Activated CD4-positive, alpha-beta T cell treated with anti-CD3 and anti-CD28 coated beads for 48 hours (primary cell): Measurements from ENCODE around the gene MTFMT.
A peak's percentile ranks its signal among the peaks of the same experiment; 100 is the strongest.
"Not testable (repeated sequence)": the region's sequence is repeated elsewhere in the genome, so short reads cannot be mapped to it uniquely, and the experiment has no call there.

ENCODE experiments used
- DNase-seq: peaks from one replicate; pipeline ENCODE4 v3.0.0-alpha.2; 2020

The MTFMT gene

DNA sequence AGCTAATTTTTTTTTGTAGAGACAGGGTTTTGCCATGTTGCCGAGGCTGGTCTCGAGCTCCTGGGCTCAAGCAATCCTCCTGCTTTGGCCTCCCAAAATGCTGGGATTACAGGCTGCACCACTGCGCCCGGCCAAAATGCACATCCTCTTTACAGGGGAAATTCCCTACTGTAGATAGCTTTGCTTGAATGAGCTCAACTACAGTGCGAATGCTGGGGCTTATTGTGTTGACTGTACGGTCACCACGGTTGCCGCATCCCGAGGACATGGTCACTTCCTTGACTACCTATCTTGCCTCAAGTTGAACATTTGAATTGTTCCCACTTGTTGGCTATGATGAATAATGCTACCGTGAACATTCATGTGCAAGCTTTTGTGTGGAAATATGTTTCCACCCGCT, 5.3 kb upstream of the MTFMT start:
- no peak for DNase-seq

- peak; percentile 29 for DNase-seq
Measured at GRCh38 chr15:65033659-65034269, 4.3 kb upstream of the MTFMT start.

DNA sequence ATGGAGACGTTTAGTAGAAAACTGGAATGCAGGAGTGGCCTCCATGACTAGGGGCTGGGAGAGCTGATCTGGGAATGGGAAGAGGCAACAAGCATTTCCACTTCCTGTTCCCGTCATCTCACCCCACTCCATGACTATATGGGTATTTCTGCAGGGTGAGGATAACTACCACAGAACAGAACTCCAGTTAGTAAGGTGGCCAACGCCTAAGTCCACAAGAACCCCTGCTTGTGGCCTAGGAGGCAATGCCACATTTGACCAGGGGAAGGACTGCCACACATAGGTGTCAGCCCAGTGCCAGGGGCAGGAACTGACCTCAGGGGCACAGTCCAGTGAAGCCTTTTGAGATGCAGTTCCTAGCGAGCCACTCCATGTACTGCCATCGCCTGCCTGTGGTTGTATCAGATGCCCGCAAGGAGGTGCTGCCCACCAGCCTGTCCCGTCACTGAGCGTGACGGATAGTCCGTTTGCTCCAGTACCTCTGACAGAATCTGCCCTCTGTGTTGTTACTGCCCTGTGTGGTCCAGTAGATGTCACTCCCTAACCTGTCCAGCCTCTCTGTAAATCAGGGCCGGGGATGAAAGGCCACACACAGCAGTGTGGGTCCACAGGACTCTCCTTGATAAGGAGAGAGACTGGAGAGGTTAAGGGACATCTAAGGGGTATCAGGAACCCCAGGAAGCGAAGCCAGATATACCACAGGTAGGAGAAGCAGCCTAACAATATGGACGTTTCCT, 3.5 kb upstream of the MTFMT start:
- DNase-seq = peak; percentile 62

DNA sequence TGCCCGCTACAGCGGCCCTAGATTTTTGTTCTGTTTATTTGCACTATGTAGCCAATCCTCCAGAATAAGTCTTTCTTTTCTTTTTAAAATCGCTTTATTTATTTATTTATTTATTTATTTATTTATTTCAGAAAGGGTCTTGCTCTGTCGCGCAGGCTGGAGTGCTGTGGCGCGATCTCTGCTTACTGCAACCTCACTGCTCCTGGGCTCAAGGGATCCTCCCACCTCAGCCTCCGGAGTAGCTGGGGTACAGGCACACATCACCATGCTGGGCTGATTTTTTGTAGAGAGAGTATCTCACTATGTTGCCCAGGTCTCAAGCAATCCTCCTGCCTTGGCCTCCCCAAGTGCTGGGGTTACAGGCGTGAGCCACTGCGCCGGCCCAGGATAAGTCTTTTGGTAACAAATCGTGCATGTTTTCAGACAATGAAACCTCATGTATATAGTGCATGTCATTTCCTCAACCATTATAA, 333 bp upstream of the MTFMT start:
- no peak for DNase-seq

- DNase-seq = peak; percentile 7
Measured at GRCh38 chr15:65028338-65028737, 1.1 kb downstream of the MTFMT start.

DNA sequence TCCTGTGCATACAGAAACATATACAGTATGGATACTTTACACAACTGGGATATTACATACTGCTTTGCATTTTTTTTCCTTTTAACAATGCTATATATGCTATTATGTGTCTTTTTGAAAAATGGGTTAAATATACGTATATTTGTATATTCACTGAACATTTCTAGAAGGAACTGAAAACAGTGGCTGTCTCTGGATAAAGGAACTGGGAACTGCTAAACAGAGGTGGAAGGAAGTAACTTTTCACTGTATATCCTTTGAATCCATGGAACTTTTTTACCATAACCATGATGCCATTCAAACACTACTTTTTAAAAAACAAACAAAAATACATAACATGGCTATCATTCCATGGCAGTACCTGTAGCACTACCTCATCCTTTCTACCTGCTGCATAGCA, 1.8 kb downstream of the MTFMT start:
- no peak for DNase-seq

DNA sequence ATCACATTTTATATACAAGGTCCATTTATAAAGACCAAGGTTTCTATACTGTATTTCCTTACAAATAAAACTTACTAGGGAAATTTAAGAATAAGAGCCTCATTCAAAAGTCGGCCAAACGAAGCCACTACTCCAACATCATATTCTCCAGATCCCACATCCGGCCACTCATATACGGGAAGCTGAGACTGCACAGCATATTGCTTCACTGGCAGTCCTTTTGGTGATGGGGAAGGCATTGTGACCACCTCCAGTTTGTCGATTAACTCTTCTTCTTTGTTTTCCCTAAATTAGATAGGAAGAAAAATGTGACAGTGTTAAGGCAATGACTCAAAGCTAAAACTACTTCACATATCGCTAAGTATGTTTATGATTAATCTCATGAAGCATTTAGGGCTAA, 2.7 kb downstream of the MTFMT start:
- no peak for DNase-seq

DNA sequence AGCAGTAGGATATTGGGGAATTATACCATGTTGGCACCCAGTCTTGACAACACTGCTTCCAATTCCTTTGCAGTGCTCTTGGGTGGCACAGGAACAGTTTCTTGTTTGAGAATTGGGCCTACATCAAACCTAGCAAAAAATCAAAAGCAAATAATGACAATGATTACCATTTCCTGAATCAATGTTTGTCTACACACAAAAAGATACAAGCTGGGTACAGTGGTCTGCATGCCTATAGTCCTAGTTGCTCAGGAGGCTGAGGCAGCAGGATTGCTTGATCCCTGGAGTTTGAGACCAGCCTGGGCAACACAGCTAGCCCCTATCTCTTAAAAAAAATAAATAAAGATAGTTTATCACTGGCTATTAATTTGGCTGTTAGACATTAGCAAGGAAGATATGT, 8.0 kb downstream of the MTFMT start:
- DNase-seq = no peak

- DNase-seq = peak; percentile 17
Measured at GRCh38 chr15:65020419-65020818, 9.0 kb downstream of the MTFMT start.

DNA sequence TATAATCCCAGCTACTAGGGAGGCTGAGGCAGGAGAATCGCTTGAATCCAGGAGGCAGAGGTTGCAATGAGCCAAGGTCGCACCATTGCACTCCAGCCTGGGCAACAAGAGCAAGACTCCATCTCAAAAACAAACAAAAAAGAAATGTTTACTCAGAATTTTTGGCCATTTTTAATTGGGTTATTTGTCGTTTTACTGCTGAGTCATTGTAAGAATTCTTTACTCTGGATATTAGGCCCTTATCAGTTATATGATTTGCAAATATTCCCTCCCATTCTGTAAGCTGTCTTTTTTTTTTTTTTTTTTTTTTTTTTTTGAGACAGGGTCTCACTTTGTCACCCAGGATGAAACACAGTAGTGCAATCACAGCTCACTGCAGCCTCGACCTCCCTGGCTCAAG, 18.2 kb downstream of the MTFMT start:
- DNase-seq = not testable (repeated sequence)

DNA sequence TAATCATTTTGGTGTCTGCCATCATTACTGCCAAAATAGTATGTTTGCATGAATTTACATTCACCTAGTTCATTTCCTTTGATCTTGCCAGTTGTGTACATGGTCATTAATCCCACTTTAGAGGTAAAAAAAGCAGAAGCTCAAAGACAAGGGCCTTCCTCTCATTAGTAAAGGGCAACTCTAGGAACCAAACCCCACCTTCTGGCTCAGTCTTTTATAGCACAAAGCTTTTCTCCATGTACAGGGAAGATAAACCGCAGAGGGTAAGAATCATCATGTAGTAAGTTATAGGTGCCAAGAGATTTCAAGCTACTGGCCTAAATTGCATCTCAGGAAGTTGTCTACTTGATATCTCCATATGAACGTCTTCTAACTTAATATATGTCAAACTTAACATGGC, 20.5 kb downstream of the MTFMT start:
- DNase-seq = no peak

GRCh38 chr15:65006876-65007275, 22.6 kb downstream of the MTFMT start:
- no peak for DNase-seq

GRCh38 chr15:65004993-65005392, 24.4 kb downstream of the MTFMT start:
- DNase-seq = no peak

GRCh38 chr15:64997745-64998375, 31.6 kb downstream of the MTFMT start:
- DNase-seq = no peak

DNA sequence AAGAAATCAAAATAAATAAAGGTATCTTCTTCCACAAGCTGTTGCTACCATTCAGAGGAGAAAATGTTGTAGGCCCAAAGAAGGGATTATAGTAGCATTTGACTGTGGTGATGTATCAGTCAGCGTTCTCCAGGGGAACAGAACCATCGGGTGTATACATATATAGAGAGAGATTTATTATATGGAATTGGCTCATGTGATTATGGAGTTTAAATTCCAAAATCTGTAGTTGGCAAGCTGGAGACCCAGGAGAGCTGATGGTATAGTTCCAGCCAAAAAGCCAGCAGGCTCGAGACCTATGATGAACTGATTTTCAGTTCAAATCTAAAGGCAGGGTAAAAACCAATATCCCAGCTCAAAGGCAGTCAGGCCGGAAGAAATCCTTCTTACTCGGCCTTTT, 32.4 kb downstream of the MTFMT start:
- no peak for DNase-seq

GRCh38 chr15:64993290-64993689, 36.1 kb downstream of the MTFMT start:
- DNase-seq = no peak

- no peak for DNase-seq
Measured at GRCh38 chr15:64991536-64992135, 37.8 kb downstream of the MTFMT start.

DNA sequence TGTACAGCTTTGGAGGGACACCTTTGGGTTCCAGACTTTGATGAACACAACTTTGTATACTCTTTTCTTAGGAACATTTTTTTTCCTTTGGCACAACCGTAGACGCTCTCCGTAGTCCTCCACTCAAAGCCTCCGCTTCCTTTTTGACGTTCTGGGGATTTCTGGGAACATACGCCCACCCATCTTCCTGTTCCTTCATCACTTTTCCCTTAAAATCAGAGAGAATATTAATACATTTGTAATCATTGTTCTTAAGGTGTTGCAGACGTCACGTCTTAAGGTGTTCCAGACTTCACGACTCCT, 39.3 kb downstream of the MTFMT start:
- DNase-seq = no peak

DNA sequence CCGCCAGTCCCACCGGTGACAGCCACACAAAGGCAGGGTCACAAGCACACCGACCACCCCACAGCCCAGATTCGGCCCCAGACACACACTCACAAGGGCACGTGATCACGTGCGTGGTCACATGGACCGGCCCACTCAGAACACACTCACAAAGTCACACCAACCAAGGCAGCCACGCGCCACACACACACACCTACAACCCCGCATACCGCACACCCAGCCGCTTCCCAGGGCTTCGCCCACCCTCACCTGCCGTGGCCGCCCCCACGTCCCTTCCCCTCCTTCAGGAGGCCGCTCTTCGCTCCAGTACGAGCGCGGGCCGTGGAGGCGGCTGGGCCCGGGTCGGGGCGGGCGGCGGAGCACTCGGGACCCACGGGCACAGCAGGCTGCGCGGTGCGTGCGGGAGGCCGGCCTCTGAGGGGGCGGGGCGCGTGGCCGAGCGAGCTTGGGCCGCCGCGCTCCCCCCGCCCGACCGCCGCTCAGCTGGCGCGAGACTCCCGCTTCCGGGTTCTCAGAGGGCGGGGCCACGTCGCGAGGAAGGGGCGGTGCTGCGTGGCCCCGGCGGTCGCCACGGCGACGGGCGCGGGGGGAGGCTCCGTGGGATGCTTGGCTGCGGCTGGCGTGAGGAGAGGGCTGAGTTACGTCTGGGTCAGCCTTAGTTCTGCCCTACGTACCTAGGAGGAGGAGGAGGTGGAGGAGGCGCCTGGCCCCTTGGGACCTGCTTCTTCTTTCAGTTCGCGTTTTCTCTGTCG, 39.8 kb downstream of the MTFMT start, which contains the start of gene SPG21:
Gene SPG21, minus strand, starts transcription at position 499 of the 752 bp plus-strand sequence. CDS start 6,345 bp downstream, outside the sequence.
- DNase-seq = peak; percentile 93

DNA sequence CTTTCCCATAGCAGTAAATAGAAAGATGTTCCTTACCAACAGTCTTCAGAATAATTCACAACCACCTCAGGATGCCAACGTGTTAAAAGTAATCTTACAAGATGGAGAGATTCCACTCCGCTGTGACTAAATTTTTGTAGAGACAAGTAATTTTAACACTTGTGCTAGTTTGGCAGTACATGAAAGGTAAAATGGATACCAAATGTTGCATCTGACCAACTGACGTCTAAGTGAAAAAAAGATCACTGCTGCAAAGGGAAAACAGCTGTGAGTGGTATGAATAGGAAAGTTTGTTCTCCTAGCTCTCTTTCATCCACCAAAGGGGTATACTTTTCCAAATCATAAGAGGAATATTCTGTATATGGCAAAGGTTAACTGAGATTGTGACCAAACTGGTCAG, 42.3 kb downstream of the MTFMT start:
- no peak for DNase-seq

GRCh38 chr15:64985366-64986033, 43.9 kb downstream of the MTFMT start:
- no peak for DNase-seq

DNA sequence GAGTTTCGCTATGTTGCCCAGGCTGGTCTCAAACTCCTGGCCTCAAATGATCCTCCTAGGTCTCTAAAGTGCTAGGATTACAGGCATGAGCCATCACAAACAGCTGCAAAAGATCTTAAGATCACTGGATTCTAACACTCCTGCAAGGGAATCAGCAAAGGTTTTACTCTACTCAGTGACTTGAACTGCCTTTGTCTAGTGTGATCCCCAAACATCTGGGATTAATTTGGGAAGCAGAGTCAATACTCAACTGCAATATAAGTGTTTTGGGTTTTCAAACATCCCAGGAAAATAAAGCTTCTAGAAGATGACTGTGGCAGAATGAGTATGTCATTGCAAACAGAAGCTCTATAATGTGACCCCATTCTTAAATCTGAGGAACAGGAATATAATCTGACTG, 47.0 kb downstream of the MTFMT start:
- DNase-seq = no peak
